MM.1S (cell line): ENCODE data around the gene CIRBP.

Experiments used
- CTCF ChIP-seq: fragments of 300-600 bp; sonication (generic); IDR thresholded peaks from 2 replicates; pipeline ENCODE4 v1.5.1; 2016; ENCODE audit warnings: antibody characterized with exemption, low read length, mixed read lengths
- EZH2 ChIP-seq: fragments of 300-600 bp; sonication (generic); optimal IDR thresholded peaks from 2 replicates; pipeline ENCODE3; 2017; ENCODE audit warnings: low read depth, mild to moderate bottlenecking, antibody characterized with exemption, low read length, mixed read lengths
- EZH2phosphoT487 ChIP-seq: fragments of 300-600 bp; sonication (generic); IDR thresholded peaks from 2 replicates; pipeline ENCODE4 v1.6.1; 2018; ENCODE audit warnings: antibody characterized with exemption, low read length

DNA sequence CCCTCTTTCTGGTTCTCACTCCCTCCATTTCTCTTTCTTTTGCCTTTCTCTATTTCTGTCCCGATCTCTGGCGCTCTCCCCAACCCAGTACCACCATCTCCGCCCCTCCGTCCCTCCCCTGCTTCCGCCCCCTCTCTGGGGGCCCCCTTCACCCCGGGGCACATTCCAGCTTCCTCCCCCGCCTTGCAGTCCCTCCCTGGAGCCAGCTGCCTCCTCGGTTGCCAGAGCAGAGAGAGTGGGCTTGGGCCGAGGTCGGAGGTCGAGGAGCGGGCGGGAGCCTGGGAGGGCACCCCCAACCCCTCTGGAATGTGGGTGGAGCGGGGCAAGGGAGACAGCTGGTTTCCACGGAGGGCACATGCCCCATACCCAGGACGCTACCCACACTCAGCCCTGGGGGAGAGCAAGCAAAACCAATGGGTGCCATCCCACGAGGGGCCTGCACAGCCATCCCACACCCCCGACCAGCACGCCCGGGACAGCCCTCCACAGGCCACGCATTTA is 6.5 kb upstream of the CIRBP start:
- no peak for TF ChIP-seq EZH2phosphoT487
- no peak for TF ChIP-seq CTCF
- TF ChIP-seq EZH2 = no peak
